ENCODE measurements around the gene STPG1.

The STPG1 gene

GRCh38 chr1:24317081-24317480 is 96.5 kb downstream of the STPG1 start:
- DNase-seq = no peak

- no peak for DNase-seq
Measured at GRCh38 chr1:24316645-24317044, 96.9 kb downstream of the STPG1 start.

GRCh38 chr1:24315391-24315790 is 98.2 kb downstream of the STPG1 start:
- DNase-seq = no peak

GRCh38 chr1:24311741-24312140 is 101.8 kb downstream of the STPG1 start:
- DNase-seq = no peak

- no peak for DNase-seq
Measured at GRCh38 chr1:24311234-24311633, 102.3 kb downstream of the STPG1 start.

GRCh38 chr1:24309762-24310485 is 103.7 kb downstream of the STPG1 start:
- DNase-seq = no peak

GRCh38 chr1:24308365-24309015 is 105.1 kb downstream of the STPG1 start:
- DNase-seq = no peak

Data from stimulated activated naive CD4-positive, alpha-beta T cell (primary cell).